Stimulated activated memory B cell treated with anti-CD40 and anti-IgM and Interleukin-4, amounts not matched to agents 10 μg/mL and 1 μg/mL and 100 μg/mL, for 72 hours (primary cell): ENCODE measurements around the gene PSAP.
"Not testable (repeated sequence)": the region's sequence is repeated elsewhere in the genome, so short reads cannot be mapped to it uniquely, and the experiment has no call there.

ENCODE experiments used
- ATAC-seq: fragments of 150-1000 bp; cut with Tn5 transposase; 2 replicates; pipeline ENCODE4 v1.10.0; 2021
- H3K27ac Mint-ChIP-seq: one replicate; pipeline ENCODE4 v1.8.0; 2022; ENCODE audit warnings: mild to moderate bottlenecking, mixed read lengths
- H3K27me3 Mint-ChIP-seq: one replicate; pipeline ENCODE4 v1.8.0; 2022; ENCODE audit warnings: mixed read lengths
- H3K36me3 Mint-ChIP-seq: one replicate; pipeline ENCODE4 v1.8.0; 2022; ENCODE audit warnings: mixed read lengths
- H3K4me1 Mint-ChIP-seq: one replicate; pipeline ENCODE4 v1.8.0; 2022; ENCODE audit warnings: mixed read lengths
- H3K4me3 Mint-ChIP-seq: one replicate; pipeline ENCODE4 v1.8.0; 2022; ENCODE audit warnings: mild to moderate bottlenecking, moderate library complexity, mixed read lengths
- H3K9me3 Mint-ChIP-seq: one replicate; pipeline ENCODE4 v1.8.0; 2022; ENCODE audit warnings: mixed read lengths

PSAP gene

GRCh38 chr10:71856619-71857018, 5.6 kb upstream of the PSAP start:
- Mint-ChIP-seq H3K36me3 (no peaks in the 10 kb centered on the region), H3K4me3 (no peak overlapping the region), H3K27me3 (no peaks in the 10 kb centered on the region), H3K9me3 (no peaks in the 10 kb centered on the region), H3K4me1 (peaks cover 33% of the 10 kb centered on the region), H3K27ac (no peak overlapping the region)
- ATAC-seq = no peak

- no peak overlapping the region for H3K27ac Mint-ChIP-seq
- no peak for ATAC-seq
- peaks cover 5% of the 10 kb centered on the region for H3K36me3 Mint-ChIP-seq
- no peak overlapping the region for H3K4me3 Mint-ChIP-seq
- H3K27me3 Mint-ChIP-seq = no peaks in the 10 kb centered on the region
- H3K4me1 Mint-ChIP-seq = peaks cover 36% of the 10 kb centered on the region
- no peaks in the 10 kb centered on the region for H3K9me3 Mint-ChIP-seq
Measured at GRCh38 chr10:71854031-71854430, 3.0 kb upstream of the PSAP start.

DNA sequence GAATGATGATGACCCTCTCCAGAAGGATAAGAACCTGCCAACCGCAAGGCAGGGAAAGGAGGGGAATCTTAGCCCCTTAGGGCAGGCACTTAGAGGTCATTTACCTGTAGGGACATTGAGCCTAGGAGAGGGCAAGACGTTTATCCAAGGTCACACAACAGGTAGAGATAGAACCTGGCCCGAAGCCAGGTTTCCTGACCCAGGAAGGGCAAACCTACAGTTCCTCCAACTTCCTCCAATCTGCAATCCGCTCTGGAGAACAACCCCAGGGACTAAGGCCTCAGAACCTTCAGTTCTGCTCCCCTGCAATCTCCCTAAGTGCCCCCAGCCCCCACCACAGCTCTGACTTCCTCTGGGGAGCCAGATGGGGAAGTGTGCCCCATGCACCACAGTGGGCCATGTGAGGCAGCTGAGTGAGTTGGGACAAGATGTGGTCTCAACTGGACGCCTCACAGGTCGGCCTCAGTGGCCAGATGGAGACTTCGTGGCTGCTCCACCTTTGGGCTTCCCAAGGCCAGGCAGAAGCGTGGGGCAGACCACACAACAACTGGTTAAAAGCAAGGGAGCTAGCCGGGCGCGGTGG, 1.4 kb upstream of the PSAP start:
- Mint-ChIP-seq H3K4me1 (peaks cover 52% of the 10 kb centered on the region), H3K4me3 (peak overlapping the region; percentile 27), H3K9me3 (no peaks in the 10 kb centered on the region), H3K27me3 (no peaks in the 10 kb centered on the region), H3K27ac (peak overlapping the region; percentile 85), H3K36me3 (peaks cover 5% of the 10 kb centered on the region)
- no peak for ATAC-seq

DNA sequence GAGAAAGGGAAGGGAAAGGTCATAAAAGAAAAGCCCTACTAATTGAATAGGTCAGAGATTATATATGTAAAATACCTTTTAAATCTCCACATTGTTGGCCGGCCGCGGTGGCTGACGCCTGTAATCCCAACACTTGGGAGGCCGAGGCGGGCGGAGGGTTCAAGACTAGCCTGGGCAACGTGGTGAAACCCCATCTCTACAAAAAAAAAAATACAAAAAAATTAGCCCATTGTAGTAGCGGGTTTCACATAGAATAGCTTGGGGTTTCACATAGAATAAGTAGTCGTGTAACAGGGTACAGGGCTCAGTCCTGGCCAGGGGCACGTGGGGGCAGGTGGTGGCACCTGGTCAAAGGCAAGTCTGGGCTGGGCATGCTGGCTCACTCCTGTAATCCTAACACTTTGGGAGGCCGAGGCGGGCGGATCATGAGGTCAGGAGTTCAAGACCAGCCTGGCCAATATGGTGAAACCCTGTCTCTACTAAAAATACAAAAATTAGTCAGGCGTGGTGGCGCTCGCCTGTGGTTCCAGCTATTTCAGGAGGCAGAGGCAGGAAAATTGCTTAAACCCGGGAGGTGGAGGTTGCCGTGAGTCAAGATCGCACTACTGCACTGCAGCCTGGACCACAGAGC, 529 bp upstream of the PSAP start:
- not testable (repeated sequence) for H3K36me3 Mint-ChIP-seq, H3K27me3 Mint-ChIP-seq, H3K9me3 Mint-ChIP-seq
- H3K27ac Mint-ChIP-seq = peak overlapping the region; percentile 85
- peak; percentile 11 for ATAC-seq
- H3K4me1 Mint-ChIP-seq = peaks cover 60% of the 10 kb centered on the region
- peak overlapping the region; percentile 95 for H3K4me3 Mint-ChIP-seq

- peaks cover 69% of the 10 kb centered on the region for H3K4me1 Mint-ChIP-seq
- no peak for ATAC-seq
- peaks cover 5% of the 10 kb centered on the region for H3K36me3 Mint-ChIP-seq
- peak overlapping the region; percentile 95 for H3K4me3 Mint-ChIP-seq
- no peaks in the 10 kb centered on the region for H3K27me3 Mint-ChIP-seq
- no peaks in the 10 kb centered on the region for H3K9me3 Mint-ChIP-seq
- H3K27ac Mint-ChIP-seq = peak overlapping the region; percentile 85
Measured at GRCh38 chr10:71850021-71850742, 869 bp downstream of the PSAP start.

GRCh38 chr10:71849461-71849908, 1.6 kb downstream of the PSAP start:
- H3K27me3 Mint-ChIP-seq = no peaks in the 10 kb centered on the region
- peaks cover 70% of the 10 kb centered on the region for H3K4me1 Mint-ChIP-seq
- H3K36me3 Mint-ChIP-seq = peaks cover 5% of the 10 kb centered on the region
- H3K27ac Mint-ChIP-seq = peak overlapping the region; percentile 85
- H3K4me3 Mint-ChIP-seq = peak overlapping the region; percentile 95
- no peak for ATAC-seq
- no peaks in the 10 kb centered on the region for H3K9me3 Mint-ChIP-seq

- Mint-ChIP-seq H3K36me3 (peaks cover 5% of the 10 kb centered on the region), H3K4me1 (peaks cover 79% of the 10 kb centered on the region), H3K27ac (no peak overlapping the region), H3K4me3 (no peak overlapping the region), H3K27me3 (no peaks in the 10 kb centered on the region), H3K9me3 (no peaks in the 10 kb centered on the region)
- no peak for ATAC-seq
Measured at GRCh38 chr10:71848325-71849275, 2.5 kb downstream of the PSAP start.

- no peak for ATAC-seq
- no peak overlapping the region for H3K4me3 Mint-ChIP-seq
Measured at GRCh38 chr10:71847418-71847817, 3.6 kb downstream of the PSAP start.

DNA sequence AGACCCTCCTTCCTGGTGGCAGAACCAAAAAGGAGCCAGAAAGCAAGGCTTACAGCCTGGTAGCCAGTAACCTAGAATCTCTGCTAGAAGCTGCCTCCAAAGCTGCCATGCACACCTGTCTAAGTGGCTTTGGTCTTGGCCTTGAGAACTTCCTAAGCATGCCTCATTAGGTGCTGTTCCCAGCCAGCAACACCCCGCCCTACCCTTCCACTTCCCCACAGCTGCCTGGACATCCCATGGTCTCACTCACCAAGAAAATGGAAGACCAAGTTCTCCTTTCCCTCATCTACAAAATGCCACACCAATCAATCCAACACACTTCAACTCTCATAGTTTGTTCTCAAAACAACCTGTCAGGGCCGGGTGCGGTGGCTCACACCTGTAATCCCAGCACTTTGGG, 4.2 kb downstream of the PSAP start:
- no peak for ATAC-seq
- H3K4me1 Mint-ChIP-seq = peaks cover 82% of the 10 kb centered on the region

More at GRCh38 chr10:71847418-71847817, 3.6 kb downstream of the PSAP start:
- Mint-ChIP-seq H3K9me3 (no peaks in the 10 kb centered on the region), H3K4me1 (peaks cover 86% of the 10 kb centered on the region), H3K27me3 (no peaks in the 10 kb centered on the region), H3K36me3 (peaks cover 5% of the 10 kb centered on the region), H3K27ac (no peak overlapping the region)

GRCh38 chr10:71845410-71846405, 5.3 kb downstream of the PSAP start:
- ATAC-seq = no peak
- Mint-ChIP-seq H3K36me3 (peaks cover 5% of the 10 kb centered on the region), H3K9me3 (no peaks in the 10 kb centered on the region), H3K27me3 (no peaks in the 10 kb centered on the region), H3K4me1 (peaks cover 75% of the 10 kb centered on the region), H3K4me3 (no peak overlapping the region), H3K27ac (no peak overlapping the region)

More for the DNA sequence above, 4.2 kb downstream of the PSAP start:
- Mint-ChIP-seq H3K27me3 (no peaks in the 10 kb centered on the region), H3K9me3 (no peaks in the 10 kb centered on the region), H3K36me3 (peaks cover 5% of the 10 kb centered on the region), H3K4me3 (no peak overlapping the region), H3K27ac (no peak overlapping the region)

DNA sequence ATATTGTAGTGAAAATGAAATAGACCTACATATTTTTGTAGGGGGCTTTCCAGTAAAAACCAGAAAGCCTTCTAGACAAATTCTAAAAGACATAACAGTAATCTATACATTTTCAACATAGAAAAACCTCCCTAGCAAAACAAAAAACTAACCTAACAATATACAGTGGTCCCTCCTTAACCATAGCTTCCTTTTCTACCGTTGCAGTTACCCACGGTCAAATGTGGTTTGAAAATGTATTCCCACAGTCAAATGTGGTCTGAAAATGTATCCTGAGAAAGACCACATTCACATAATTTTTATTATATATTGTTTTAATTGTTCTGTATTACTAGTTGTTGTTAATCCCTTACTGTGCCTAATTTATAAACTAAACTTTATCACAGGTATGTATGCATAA, 6.4 kb downstream of the PSAP start:
- peaks cover 76% of the 10 kb centered on the region for H3K4me1 Mint-ChIP-seq
- H3K9me3 Mint-ChIP-seq = no peaks in the 10 kb centered on the region
- ATAC-seq = no peak
- H3K36me3 Mint-ChIP-seq = no peaks in the 10 kb centered on the region
- H3K4me3 Mint-ChIP-seq = no peak overlapping the region
- H3K27ac Mint-ChIP-seq = no peak overlapping the region
- no peaks in the 10 kb centered on the region for H3K27me3 Mint-ChIP-seq

DNA sequence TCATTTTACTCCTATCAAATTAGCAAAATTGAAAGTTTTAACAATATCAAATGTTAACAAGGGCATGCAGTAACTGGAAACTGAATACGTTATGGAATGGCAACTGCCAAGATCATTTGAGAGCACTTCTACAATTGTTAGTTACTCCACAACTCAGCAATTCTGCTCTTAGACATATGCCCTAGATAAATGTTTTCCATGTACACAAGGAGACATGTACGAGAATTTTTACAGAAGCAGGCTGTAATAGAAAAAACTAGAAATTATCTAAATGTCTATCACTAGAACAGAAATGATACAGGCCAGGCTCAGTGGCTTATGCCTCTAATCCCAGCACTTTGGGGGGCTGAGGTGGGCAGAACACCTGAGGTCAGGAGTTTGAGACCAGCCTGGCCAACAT, 7.0 kb downstream of the PSAP start:
- ATAC-seq = no peak
- Mint-ChIP-seq H3K9me3 (no peaks in the 10 kb centered on the region), H3K36me3 (no peaks in the 10 kb centered on the region), H3K4me1 (peaks cover 74% of the 10 kb centered on the region), H3K27me3 (no peaks in the 10 kb centered on the region), H3K4me3 (no peak overlapping the region), H3K27ac (no peak overlapping the region)

- Mint-ChIP-seq H3K36me3 (peaks cover 3% of the 10 kb centered on the region), H3K4me1 (peaks cover 74% of the 10 kb centered on the region), H3K27ac (no peak overlapping the region), H3K9me3 (no peaks in the 10 kb centered on the region), H3K4me3 (no peak overlapping the region), H3K27me3 (no peaks in the 10 kb centered on the region)
- ATAC-seq = no peak
Measured at GRCh38 chr10:71842856-71843686, 8.0 kb downstream of the PSAP start.
